ENCODE measurements around the gene PDE4B. TPM values are rescaled to one million over a fixed set of nuclear protein-coding genes. Genes with fewer than 3 reads are reported as not detected.

The PDE4B gene
- total RNA-seq, 1 experiment from 2014 or later: 5.5 TPM

DNA sequence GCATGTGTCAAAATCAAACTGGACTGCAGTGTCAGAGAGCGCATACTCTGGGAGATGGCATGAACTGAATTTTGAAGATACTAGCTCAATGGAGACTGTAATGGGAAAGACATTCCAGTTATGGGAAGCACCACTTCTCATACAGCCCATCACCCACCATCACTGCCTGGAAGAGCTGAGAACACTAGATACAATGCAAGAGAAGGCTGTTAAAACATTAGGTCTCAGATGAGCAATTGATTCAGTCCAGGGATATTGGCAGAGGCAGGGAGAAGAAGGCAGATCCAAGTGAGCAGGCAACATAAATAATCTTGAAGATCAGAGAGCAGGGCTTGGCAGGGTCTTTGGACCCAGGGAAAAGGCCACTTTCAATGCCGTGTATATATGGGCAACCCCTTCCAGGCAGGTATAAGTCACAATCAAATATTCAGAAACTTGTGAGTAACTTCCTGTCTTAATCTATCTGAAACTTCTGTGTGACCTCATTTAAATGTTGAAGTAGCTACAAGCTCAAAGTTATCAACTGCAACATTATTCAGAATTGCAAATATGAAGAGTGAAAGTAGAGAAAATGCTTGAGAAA lies 450.9 kb downstream of the PDE4B start:
- H3K27ac ChIP-seq (ENCODE audit: low read length): no peak overlapping the region
- no peak overlapping the region for H2AFZ ChIP-seq (ENCODE audit: low read length)
- no peaks in the 10 kb centered on the region for H3K27me3 ChIP-seq (ENCODE audit: low read length)
- H3K79me2 ChIP-seq (ENCODE audit: low read length): no peaks in the 10 kb centered on the region
- H4K20me1 ChIP-seq (ENCODE audit: insufficient read depth, low read depth, low read length): no peaks in the 10 kb centered on the region
- H3K36me3 ChIP-seq (ENCODE audit: insufficient read depth, low read length): no peaks in the 10 kb centered on the region
- no peak overlapping the region for H3K4me2 ChIP-seq (ENCODE audit: low read depth, low read length, poor library complexity, severe bottlenecking)
- no peaks in the 10 kb centered on the region for H3K9me2 ChIP-seq (replicated peaks; ENCODE audit: insufficient read depth, low read length)
- H3K9ac ChIP-seq (ENCODE audit: low read length): no peak overlapping the region
- no peak overlapping the region for H3K4me3 ChIP-seq (ENCODE audit: low read length)
- H3K9me3 ChIP-seq (ENCODE audit: low read length): no peaks in the 10 kb centered on the region
- no peak for DNase-seq
- peaks cover 44% of the 10 kb centered on the region for H3K4me1 ChIP-seq (ENCODE audit: low read length)

- no peaks in the 10 kb centered on the region for H4K20me1 ChIP-seq (ENCODE audit: insufficient read depth, low read depth, low read length)
- H3K79me2 ChIP-seq (ENCODE audit: low read length): no peaks in the 10 kb centered on the region
- H3K36me3 ChIP-seq (ENCODE audit: insufficient read depth, low read length): no peaks in the 10 kb centered on the region
- peaks cover 44% of the 10 kb centered on the region for H3K4me1 ChIP-seq (ENCODE audit: low read length)
- H3K4me3 ChIP-seq (ENCODE audit: low read length): no peak overlapping the region
- H3K9me2 ChIP-seq (replicated peaks; ENCODE audit: insufficient read depth, low read length): no peaks in the 10 kb centered on the region
- no peak overlapping the region for H3K9ac ChIP-seq (ENCODE audit: low read length)
- H3K9me3 ChIP-seq (ENCODE audit: low read length): no peaks in the 10 kb centered on the region
- H3K27me3 ChIP-seq (ENCODE audit: low read length): no peaks in the 10 kb centered on the region
- peak overlapping the region; percentile 58 for H3K4me2 ChIP-seq (ENCODE audit: low read depth, low read length, poor library complexity, severe bottlenecking)
- H2AFZ ChIP-seq (ENCODE audit: low read length): no peak overlapping the region
- DNase-seq: no peak
- H3K27ac ChIP-seq (ENCODE audit: low read length): no peak overlapping the region
Observed at GRCh38 chr1:66244429-66244828, 451.7 kb downstream of the PDE4B start.

DNA sequence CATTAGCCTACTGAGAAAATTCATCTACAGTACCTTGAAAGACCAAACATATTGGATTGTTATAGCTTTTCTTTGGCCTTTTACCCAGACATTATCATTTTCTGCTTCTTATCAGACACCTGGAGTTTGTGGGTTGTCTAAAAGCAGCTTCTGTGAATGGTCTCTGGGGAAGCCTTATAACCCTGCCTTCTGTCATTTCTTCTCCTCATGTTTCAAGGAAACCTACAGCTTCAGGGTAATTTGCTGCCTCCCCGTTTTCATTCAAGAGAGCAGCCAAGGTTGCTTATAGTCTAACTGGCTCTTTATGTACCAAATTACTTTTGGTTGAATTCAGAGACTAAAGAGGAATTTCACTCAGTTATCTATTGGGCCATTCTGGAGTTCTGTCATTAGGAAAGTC lies 453.0 kb downstream of the PDE4B start:
- Histone ChIP-seq H3K36me3 (ENCODE audit: insufficient read depth, low read length) (no peaks in the 10 kb centered on the region), H3K27me3 (ENCODE audit: low read length) (no peaks in the 10 kb centered on the region), H4K20me1 (ENCODE audit: insufficient read depth, low read depth, low read length) (no peaks in the 10 kb centered on the region), H3K4me3 (ENCODE audit: low read length) (peak overlapping the region; percentile 5; the same call in 1 of the 2 replicates), H3K9me3 (ENCODE audit: low read length) (no peaks in the 10 kb centered on the region), H3K9me2 (replicated peaks; ENCODE audit: insufficient read depth, low read length) (no peaks in the 10 kb centered on the region), H3K4me1 (ENCODE audit: low read length) (peaks cover 55% of the 10 kb centered on the region), H3K79me2 (ENCODE audit: low read length) (no peaks in the 10 kb centered on the region), H2AFZ (ENCODE audit: low read length) (no peak overlapping the region), H3K9ac (ENCODE audit: low read length) (peak overlapping the region; percentile 24; the same call in 1 of the 2 replicates), H3K27ac (ENCODE audit: low read length) (peak overlapping the region; percentile 61), H3K4me2 (ENCODE audit: low read depth, low read length, poor library complexity, severe bottlenecking) (peak overlapping the region; percentile 58)
- DNase-seq: peak; percentile 65

DNA sequence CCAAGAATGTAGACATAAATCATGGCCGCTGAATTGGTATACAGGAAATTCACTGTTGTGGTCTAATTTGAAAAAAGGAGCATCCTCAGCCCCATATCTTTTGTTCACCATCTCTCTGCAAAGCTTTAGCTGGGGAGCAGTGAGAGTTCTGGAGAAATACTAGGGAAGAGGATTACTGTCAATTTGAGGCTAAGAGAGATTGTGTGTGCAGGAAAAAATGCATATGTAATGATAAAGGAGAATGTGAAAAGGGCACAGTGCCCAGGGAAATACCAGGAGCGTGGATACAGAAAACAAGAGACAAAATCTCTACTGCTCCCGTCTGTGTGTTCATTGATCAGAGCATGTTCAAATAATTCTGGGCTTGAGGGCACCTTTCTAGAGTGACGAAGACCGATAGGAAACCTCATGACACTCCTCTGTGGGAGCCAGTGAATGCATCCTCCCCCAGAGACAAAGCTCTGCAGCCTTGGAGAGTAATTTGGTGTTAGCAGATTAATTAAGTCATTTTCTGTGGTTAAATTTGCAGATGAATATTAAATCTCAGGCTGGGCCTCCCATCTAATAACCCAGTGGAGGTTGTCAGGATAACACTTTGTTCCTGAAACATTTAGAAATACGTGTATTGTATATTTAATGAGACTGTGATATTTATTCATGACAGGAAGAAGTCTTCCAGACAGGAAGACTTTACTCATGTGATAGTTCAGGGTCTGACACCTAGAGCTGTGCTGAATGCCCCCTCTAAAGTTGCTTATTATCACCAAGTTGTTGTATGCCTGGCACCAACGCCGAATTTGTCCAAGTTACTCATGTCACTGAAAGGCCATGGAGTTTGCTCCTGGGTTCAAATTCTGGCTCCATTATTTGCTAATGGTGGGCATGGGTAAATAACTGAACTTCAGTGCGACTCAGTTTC lies 453.9 kb downstream of the PDE4B start:
- no peak for DNase-seq
- Histone ChIP-seq H3K4me1 (ENCODE audit: low read length) (peaks cover 64% of the 10 kb centered on the region), H3K4me2 (ENCODE audit: low read depth, low read length, poor library complexity, severe bottlenecking) (peak overlapping the region; percentile 58), H3K27me3 (ENCODE audit: low read length) (no peaks in the 10 kb centered on the region), H3K27ac (ENCODE audit: low read length) (no peak overlapping the region), H3K4me3 (ENCODE audit: low read length) (0 out of 2 replicates have a peak overlapping the region, but pooled peaks have one; percentile 5), H3K9me3 (ENCODE audit: low read length) (no peaks in the 10 kb centered on the region), H2AFZ (ENCODE audit: low read length) (no peak overlapping the region), H3K36me3 (ENCODE audit: insufficient read depth, low read length) (no peaks in the 10 kb centered on the region), H4K20me1 (ENCODE audit: insufficient read depth, low read depth, low read length) (no peaks in the 10 kb centered on the region), H3K79me2 (ENCODE audit: low read length) (no peaks in the 10 kb centered on the region), H3K9me2 (replicated peaks; ENCODE audit: insufficient read depth, low read length) (no peaks in the 10 kb centered on the region), H3K9ac (ENCODE audit: low read length) (no peak overlapping the region)

DNA sequence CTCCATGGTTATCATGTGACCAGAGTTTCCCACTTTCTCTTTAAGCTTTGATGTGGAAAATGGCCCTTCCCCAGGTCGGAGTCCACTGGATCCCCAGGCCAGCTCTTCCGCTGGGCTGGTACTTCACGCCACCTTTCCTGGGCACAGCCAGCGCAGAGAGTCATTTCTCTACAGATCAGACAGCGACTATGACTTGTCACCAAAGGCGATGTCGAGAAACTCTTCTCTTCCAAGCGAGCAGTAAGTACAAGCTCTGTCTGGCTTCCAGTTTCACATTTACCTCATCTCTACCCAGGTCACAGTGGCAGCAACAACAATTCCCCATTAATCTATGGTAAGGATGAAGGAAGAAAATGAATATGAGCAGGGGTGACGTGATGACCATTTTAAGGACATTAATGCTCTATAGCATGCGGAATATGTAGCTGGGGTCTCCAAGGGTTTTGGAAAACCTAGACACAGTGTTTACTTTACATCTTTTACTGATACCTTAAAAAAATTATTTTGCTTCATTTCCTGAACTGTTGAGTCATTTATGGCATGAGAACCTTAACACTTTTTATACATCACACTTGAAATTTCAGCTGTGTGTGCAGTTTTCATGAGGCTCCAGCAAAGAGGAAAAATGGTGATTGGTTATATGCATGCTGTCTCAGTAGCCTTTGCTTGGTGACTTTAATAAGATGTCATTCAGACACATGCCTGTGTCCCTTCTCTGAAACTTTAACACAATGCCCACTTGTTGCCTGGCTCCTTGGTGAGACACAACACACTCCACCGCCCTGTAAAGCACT lies 454.9 kb downstream of the PDE4B start:
- H3K9ac ChIP-seq (ENCODE audit: low read length): no peak overlapping the region
- H3K9me3 ChIP-seq (ENCODE audit: low read length): no peaks in the 10 kb centered on the region
- H3K27me3 ChIP-seq (ENCODE audit: low read length): no peaks in the 10 kb centered on the region
- no peaks in the 10 kb centered on the region for H4K20me1 ChIP-seq (ENCODE audit: insufficient read depth, low read depth, low read length)
- DNase-seq: no peak
- no peaks in the 10 kb centered on the region for H3K36me3 ChIP-seq (ENCODE audit: insufficient read depth, low read length)
- H3K9me2 ChIP-seq (replicated peaks; ENCODE audit: insufficient read depth, low read length): no peaks in the 10 kb centered on the region
- no peak overlapping the region for H3K4me3 ChIP-seq (ENCODE audit: low read length)
- H3K4me2 ChIP-seq (ENCODE audit: low read depth, low read length, poor library complexity, severe bottlenecking): no peak overlapping the region
- no peak overlapping the region for H3K27ac ChIP-seq (ENCODE audit: low read length)
- peaks cover 74% of the 10 kb centered on the region for H3K4me1 ChIP-seq (ENCODE audit: low read length)
- no peaks in the 10 kb centered on the region for H3K79me2 ChIP-seq (ENCODE audit: low read length)
- no peak overlapping the region for H2AFZ ChIP-seq (ENCODE audit: low read length)

DNA sequence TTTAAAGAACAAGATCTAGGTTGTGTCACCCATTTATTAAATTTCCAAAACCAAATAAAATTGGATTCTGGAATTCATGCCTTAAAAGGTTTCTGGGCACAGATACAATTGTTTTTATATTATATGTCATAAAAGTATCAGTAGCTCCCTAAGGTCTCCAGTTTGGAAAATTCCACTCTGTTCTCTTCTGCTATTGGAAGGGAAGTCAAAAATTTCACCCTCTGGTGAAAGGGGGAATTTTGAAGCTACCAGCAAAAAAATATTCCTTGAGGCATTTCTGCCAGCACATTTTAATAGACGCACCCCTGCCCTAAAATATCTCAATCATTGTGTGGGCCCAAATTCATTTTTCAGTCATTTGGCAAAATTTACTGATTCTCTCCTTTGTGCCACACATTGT lies 455.6 kb downstream of the PDE4B start:
- H2AFZ ChIP-seq (ENCODE audit: low read length): no peak overlapping the region
- no peaks in the 10 kb centered on the region for H3K79me2 ChIP-seq (ENCODE audit: low read length)
- no peak overlapping the region for H3K9ac ChIP-seq (ENCODE audit: low read length)
- H3K9me3 ChIP-seq (ENCODE audit: low read length): no peaks in the 10 kb centered on the region
- no peaks in the 10 kb centered on the region for H3K27me3 ChIP-seq (ENCODE audit: low read length)
- H3K36me3 ChIP-seq (ENCODE audit: insufficient read depth, low read length): no peaks in the 10 kb centered on the region
- no peak overlapping the region for H3K4me2 ChIP-seq (ENCODE audit: low read depth, low read length, poor library complexity, severe bottlenecking)
- H3K27ac ChIP-seq (ENCODE audit: low read length): no peak overlapping the region
- H4K20me1 ChIP-seq (ENCODE audit: insufficient read depth, low read depth, low read length): no peaks in the 10 kb centered on the region
- H3K9me2 ChIP-seq (replicated peaks; ENCODE audit: insufficient read depth, low read length): no peaks in the 10 kb centered on the region
- peaks cover 73% of the 10 kb centered on the region for H3K4me1 ChIP-seq (ENCODE audit: low read length)
- no peak overlapping the region for H3K4me3 ChIP-seq (ENCODE audit: low read length)
- no peak for DNase-seq

DNA sequence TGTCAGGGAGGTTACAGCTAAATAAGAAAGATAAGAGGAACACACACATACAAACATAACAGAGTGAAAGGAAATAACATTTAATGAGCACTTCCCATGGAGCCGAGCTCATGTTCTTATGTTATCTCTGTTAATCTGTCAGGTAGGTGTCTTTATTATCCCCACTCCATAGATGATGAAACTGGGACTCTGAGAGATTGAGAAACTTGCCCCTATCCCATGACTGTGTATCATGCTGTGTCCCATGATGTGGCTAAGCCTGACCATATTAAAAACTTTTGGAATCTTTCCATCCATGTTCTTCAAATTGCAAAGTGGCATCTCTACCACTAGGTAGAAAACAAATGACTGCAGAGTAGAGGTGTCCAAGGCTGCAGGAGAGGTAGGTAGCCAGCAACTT lies 456.1 kb downstream of the PDE4B start:
- Histone ChIP-seq H3K4me3 (ENCODE audit: low read length) (no peak overlapping the region), H4K20me1 (ENCODE audit: insufficient read depth, low read depth, low read length) (no peaks in the 10 kb centered on the region), H3K9me2 (replicated peaks; ENCODE audit: insufficient read depth, low read length) (no peaks in the 10 kb centered on the region), H3K4me1 (ENCODE audit: low read length) (peaks cover 71% of the 10 kb centered on the region), H3K36me3 (ENCODE audit: insufficient read depth, low read length) (no peaks in the 10 kb centered on the region), H3K9ac (ENCODE audit: low read length) (no peak overlapping the region), H3K4me2 (ENCODE audit: low read depth, low read length, poor library complexity, severe bottlenecking) (no peak overlapping the region), H3K27me3 (ENCODE audit: low read length) (no peaks in the 10 kb centered on the region), H3K27ac (ENCODE audit: low read length) (no peak overlapping the region), H2AFZ (ENCODE audit: low read length) (no peak overlapping the region), H3K79me2 (ENCODE audit: low read length) (no peaks in the 10 kb centered on the region), H3K9me3 (ENCODE audit: low read length) (no peaks in the 10 kb centered on the region)
- DNase-seq: no peak

DNA sequence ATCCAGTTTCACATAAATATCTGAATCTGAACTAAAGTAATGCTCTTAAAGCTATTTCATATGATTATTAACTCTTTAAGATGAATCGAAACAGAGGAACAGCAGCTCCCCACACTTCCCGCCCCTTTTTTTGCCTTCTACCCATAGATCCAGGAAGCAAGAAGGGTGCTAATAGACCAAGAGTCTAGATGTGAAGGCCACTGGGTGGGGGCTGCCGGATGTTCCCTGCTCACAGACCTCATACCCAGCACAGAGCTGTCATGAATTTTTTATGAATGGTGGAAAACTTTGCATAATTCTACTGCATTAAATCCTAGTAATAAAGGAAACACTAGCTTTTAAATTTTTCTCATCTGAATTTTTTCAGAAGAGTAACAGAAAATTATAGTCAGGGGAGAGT lies 457.4 kb downstream of the PDE4B start:
- H3K4me3 ChIP-seq (ENCODE audit: low read length): no peak overlapping the region
- peak; percentile 44 for DNase-seq
- H4K20me1 ChIP-seq (ENCODE audit: insufficient read depth, low read depth, low read length): no peaks in the 10 kb centered on the region
- no peaks in the 10 kb centered on the region for H3K9me2 ChIP-seq (replicated peaks; ENCODE audit: insufficient read depth, low read length)
- no peaks in the 10 kb centered on the region for H3K36me3 ChIP-seq (ENCODE audit: insufficient read depth, low read length)
- H3K4me1 ChIP-seq (ENCODE audit: low read length): peaks cover 66% of the 10 kb centered on the region
- no peaks in the 10 kb centered on the region for H3K79me2 ChIP-seq (ENCODE audit: low read length)
- H3K9me3 ChIP-seq (ENCODE audit: low read length): no peaks in the 10 kb centered on the region
- no peak overlapping the region for H3K27ac ChIP-seq (ENCODE audit: low read length)
- H3K9ac ChIP-seq (ENCODE audit: low read length): no peak overlapping the region
- no peaks in the 10 kb centered on the region for H3K27me3 ChIP-seq (ENCODE audit: low read length)
- no peak overlapping the region for H2AFZ ChIP-seq (ENCODE audit: low read length)
- peak overlapping the region; percentile 56 for H3K4me2 ChIP-seq (ENCODE audit: low read depth, low read length, poor library complexity, severe bottlenecking)
